HG02885 (cell line): ENCODE measurements around the gene CCDC137.

ENCODE experiments used
- ATAC-seq: cut with Tn5 transposase; IDR thresholded peaks from one replicate; pipeline ENCODE4 v1.9.1; 2021; ENCODE audit warnings: mild to moderate bottlenecking; ENCODE audit not compliant: unreplicated experiment, poor library complexity

The CCDC137 gene

GRCh38 chr17:81713556-81714411 lies 47.2 kb downstream of the CCDC137 start:
- ATAC-seq = no peak

- no peak for ATAC-seq
Measured at GRCh38 chr17:81714412-81715106, 48.0 kb downstream of the CCDC137 start.

GRCh38 chr17:81715107-81715871 lies 48.8 kb downstream of the CCDC137 start:
- ATAC-seq = no peak

GRCh38 chr17:81715872-81716673 lies 49.5 kb downstream of the CCDC137 start:
- ATAC-seq = no peak

- ATAC-seq = no peak
Measured at GRCh38 chr17:81716674-81716996, 50.1 kb downstream of the CCDC137 start.

- no peak for ATAC-seq
Measured at GRCh38 chr17:81717049-81717765, 50.7 kb downstream of the CCDC137 start.

GRCh38 chr17:81717766-81718089 lies 51.2 kb downstream of the CCDC137 start:
- ATAC-seq = no peak

GRCh38 chr17:81719410-81720266 lies 53.1 kb downstream of the CCDC137 start:
- ATAC-seq = no peak

GRCh38 chr17:81720267-81721071 lies 53.9 kb downstream of the CCDC137 start:
- no peak for ATAC-seq

- ATAC-seq = no peak
Measured at GRCh38 chr17:81722184-81723120, 55.9 kb downstream of the CCDC137 start.
